Embryonic facial prominence (tissue), 1 donor: Measurements from ENCODE around the gene OR2M7.
"Not testable (repeated sequence)": the region's sequence is repeated elsewhere in the genome, so short reads cannot be mapped to it uniquely, and the experiment has no call there.

ENCODE experiments used
- DNase-seq: peaks from one replicate; pipeline ENCODE4 v3.0.0-alpha.2; 2016; ENCODE audit errors: extremely low spot score

The OR2M7 gene

GRCh38 chr1:248324468-248324867 lies at the start of gene OR2M7:
OR2M7 (minus strand) TSS chr1:248324568; CDS start chr1:248324568, 0 bp downstream.
- no peak for DNase-seq

- no peak for DNase-seq
Measured at GRCh38 chr1:248373761-248374160, 49.4 kb upstream of the OR2M7 start.

- DNase-seq = no peak
Measured at GRCh38 chr1:248372394-248372793, 48.0 kb upstream of the OR2M7 start.

- DNase-seq = no peak
Measured at GRCh38 chr1:248366609-248367008, 42.2 kb upstream of the OR2M7 start.

GRCh38 chr1:248361121-248361715 lies 36.9 kb upstream of the OR2M7 start, which contains the start of gene OR2T4:
OR2T4 (plus strand) TSS chr1:248361665; CDS start chr1:248361665, 0 bp downstream.
- DNase-seq = no peak

GRCh38 chr1:248359415-248359814 lies 35.0 kb upstream of the OR2M7 start:
- no peak for DNase-seq

- no peak for DNase-seq
Measured at GRCh38 chr1:248348475-248348874, 24.1 kb upstream of the OR2M7 start, which contains the start of gene OR14C36. OR14C36 (plus strand) TSS chr1:248348775; CDS start chr1:248348775, 0 bp downstream.

GRCh38 chr1:248343451-248343850 lies 19.1 kb upstream of the OR2M7 start:
- no peak for DNase-seq

GRCh38 chr1:248316796-248317195 lies 7.6 kb downstream of the OR2M7 start:
- DNase-seq = no peak

GRCh38 chr1:248306740-248307139 lies 17.6 kb downstream of the OR2M7 start:
- DNase-seq = not testable (repeated sequence)

- DNase-seq = no peak
Measured at GRCh38 chr1:248306103-248306502, 18.3 kb downstream of the OR2M7 start.

- not testable (repeated sequence) for DNase-seq
Measured at GRCh38 chr1:248305672-248306071, 18.7 kb downstream of the OR2M7 start.

- no peak for DNase-seq
Measured at GRCh38 chr1:248303324-248303723, 21.0 kb downstream of the OR2M7 start, which contains the start of gene OR2T12. OR2T12 (minus strand) TSS chr1:248303424; CDS start chr1:248295578, 7,846 bp downstream.

GRCh38 chr1:248288391-248288790 lies 36.0 kb downstream of the OR2M7 start:
- no peak for DNase-seq

- DNase-seq = no peak
Measured at GRCh38 chr1:248277876-248278275, 46.5 kb downstream of the OR2M7 start, which contains the start of gene OR2T33. OR2T33 (minus strand) TSS chr1:248277976; CDS start chr1:248273814, 4,162 bp downstream.
